HG03354 (cell line): Measurements from ENCODE around the gene DIP2C.

ENCODE experiments used
- ATAC-seq: cut with Tn5 transposase; IDR thresholded peaks from one replicate; pipeline ENCODE4 v1.9.1; 2021; ENCODE audit warnings: mild to moderate bottlenecking; ENCODE audit not compliant: unreplicated experiment, poor library complexity, severe bottlenecking

Gene DIP2C

GRCh38 chr10:566241-566885 is 123.1 kb downstream of the DIP2C start:
- no peak for ATAC-seq

DNA sequence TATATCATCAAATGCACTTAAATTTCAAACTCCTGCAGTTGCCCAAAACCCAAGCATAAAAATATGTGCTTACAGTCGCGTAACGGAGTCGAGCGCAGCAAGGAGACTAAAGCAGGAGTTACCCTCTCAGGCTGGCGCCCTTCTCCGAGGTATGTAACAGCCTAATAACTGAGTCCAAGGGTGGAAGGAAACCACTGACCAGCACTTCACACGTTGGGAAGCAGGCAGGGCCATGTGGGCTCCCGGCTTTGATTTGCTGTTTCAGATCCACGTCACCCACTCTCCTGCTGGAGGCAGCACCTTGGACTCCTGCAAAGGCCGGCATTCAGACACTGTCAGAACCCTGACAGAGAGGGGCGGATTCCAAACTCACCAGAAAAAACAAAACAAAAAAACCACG is 123.8 kb downstream of the DIP2C start:
- no peak for ATAC-seq

GRCh38 chr10:565146-565545 is 124.3 kb downstream of the DIP2C start:
- ATAC-seq: no peak

- no peak for ATAC-seq
Measured at GRCh38 chr10:563827-564226, 125.6 kb downstream of the DIP2C start.

GRCh38 chr10:562142-562541 is 127.3 kb downstream of the DIP2C start:
- ATAC-seq: no peak

DNA sequence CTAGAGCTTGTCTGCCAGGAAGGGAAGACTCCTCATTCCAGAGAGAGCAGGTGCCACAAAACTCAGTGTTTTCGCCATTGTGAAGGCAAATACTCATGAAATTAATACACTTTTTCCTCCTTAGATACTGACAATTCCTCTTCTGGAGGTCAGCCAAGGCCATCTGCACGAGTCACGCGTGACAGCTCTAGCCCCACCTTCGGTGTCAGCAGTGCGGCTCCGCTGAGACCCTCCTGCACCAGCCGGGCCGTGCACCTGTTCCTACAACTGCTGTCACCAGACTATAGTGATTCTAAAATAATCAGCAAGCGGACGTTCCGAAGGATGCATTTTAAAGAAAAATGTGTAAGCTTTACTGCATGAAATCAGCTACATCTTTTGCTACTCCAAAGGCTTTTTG is 127.7 kb downstream of the DIP2C start:
- ATAC-seq: no peak

- ATAC-seq: no peak
Measured at GRCh38 chr10:560314-560992, 129.0 kb downstream of the DIP2C start.

DNA sequence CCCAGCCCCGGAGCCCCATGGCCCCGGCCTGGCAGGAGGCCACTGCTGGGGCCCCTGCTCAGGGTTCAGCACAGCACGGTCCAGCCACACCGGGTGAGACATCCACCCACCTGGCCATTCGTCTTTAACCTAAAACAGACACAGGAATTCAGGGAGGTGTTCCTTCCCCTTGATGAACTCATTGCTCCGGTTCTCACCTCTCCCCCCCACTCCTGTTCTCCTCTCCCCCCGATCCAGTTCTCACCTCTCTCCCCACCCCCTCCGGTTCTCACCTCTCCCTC is 129.8 kb downstream of the DIP2C start:
- no peak for ATAC-seq

DNA sequence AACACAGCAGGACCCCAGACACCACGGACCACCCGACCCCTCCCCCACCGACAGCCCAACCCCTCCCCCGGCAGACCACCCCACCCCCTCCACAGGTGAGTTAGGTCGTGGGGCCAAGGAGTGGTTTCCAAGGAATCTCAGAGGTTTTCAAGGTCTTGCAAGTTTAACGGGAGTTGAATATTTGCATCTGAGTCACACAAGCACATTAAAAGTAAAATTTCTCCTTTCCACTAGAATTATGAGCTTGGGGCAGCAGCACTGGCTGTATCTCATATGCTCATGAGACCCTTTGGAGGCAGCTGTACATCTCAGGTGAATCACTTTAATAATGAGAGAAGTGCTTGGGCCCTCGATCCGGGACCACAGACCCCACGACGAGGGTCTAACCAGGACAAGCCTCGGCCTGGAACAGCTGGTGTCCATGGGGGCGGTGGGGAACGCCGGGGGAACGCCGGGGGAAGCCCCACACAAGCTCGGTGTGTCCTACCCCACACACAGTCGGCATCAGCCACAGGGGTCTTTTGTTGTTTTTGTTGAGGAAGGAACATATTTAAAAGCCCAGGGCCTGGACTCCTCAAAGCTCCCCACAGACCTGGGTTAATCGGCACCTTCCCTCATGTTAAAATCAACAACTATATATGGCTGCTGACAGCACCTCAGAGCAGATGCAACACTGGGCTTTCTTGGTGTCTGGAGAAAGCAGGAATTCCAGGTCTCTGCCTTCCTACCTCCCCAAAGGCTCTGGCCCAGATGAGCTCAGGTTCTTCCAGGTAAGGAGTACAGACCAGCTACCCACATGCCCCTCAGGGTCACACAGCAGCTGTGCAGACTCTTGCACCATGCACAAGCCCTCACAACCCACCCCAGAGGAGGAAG is 130.3 kb downstream of the DIP2C start:
- no peak for ATAC-seq

GRCh38 chr10:558364-558763 is 131.1 kb downstream of the DIP2C start:
- ATAC-seq: no peak

- no peak for ATAC-seq
Measured at GRCh38 chr10:557792-558328, 131.6 kb downstream of the DIP2C start.

- ATAC-seq: no peak
Measured at GRCh38 chr10:556971-557637, 132.4 kb downstream of the DIP2C start.

DNA sequence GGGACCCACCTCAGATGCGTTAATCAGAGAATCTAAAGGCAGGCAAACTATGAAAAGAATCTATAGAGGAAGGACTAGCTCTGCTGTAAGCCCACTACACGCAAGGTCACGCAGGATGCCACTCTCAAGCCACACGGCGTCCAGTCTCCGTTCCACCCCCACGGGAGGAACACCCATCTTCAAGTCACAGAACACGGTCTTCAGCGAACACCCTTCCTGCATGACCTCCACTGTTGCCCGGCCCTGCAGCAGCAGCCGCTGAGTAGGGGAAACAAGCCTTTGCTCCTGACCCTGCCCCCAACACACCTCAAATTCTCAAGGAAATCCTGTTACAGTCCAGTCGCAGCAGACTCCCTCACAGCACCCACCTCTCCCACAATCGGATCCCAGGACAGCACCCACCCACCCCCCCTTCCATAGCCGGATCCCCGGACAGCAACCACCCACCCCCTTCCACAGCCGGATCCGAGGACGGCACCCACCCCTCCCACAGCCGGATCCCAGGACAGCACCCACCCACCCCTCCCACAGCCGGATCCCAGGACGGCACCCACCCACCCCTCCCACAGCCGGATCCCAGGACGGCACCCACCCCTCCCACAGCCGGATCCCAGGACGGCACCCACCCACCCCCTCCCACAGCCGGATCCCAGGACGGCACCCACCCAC is 133.7 kb downstream of the DIP2C start:
- no peak for ATAC-seq

GRCh38 chr10:555281-555680 is 134.2 kb downstream of the DIP2C start:
- no peak for ATAC-seq

- no peak for ATAC-seq
Measured at GRCh38 chr10:554182-554848, 135.2 kb downstream of the DIP2C start.

- ATAC-seq: no peak
Measured at GRCh38 chr10:553233-553632, 136.2 kb downstream of the DIP2C start.

DNA sequence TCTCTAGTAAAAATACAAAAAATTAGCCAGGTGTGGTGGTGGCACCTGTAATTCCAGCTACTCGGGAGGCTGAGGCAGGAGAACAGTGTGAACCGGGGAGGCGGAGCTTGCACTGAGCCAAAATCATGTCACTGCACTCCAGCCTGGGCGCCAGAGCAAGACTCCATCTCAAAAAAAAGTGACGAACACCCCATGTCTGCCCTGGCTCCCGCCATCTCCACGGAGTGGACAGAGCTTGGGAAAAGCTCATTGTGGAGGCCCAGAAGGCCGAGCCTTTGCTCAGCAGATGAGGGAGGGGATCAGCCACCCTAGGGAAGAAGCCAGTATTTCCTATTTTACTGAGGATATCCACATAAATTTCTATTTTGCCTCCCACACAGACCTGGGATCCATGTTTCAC is 136.8 kb downstream of the DIP2C start:
- ATAC-seq: no peak

GRCh38 chr10:551373-552252 is 137.9 kb downstream of the DIP2C start:
- ATAC-seq: no peak
